Bronchial epithelial cell (primary cell): ENCODE results near the gene SPRY4. TPM values are rescaled to one million over a fixed set of nuclear protein-coding genes. Genes with fewer than 3 reads are reported as not detected.

Experiments used
- DNase-seq: peaks from one replicate; pipeline ENCODE4 v3.0.0-alpha.2; 2010; ENCODE audit warnings: low read depth
- FAIRE-seq: peaks from 2 replicates; lab custom pipeline; 2011; peaks lifted over from hg19 to GRCh38; lab: Jason Lieb, UNC
- H3K27me3 ChIP-seq: 2 replicates; pipeline ENCODE4 v1.5.1; 2011; ENCODE audit warnings: low read length; ENCODE audit not compliant: control insufficient read depth, insufficient read depth
- H3K36me3 ChIP-seq: 2 replicates; pipeline ENCODE4 v1.5.1; 2011; ENCODE audit warnings: low read length; ENCODE audit not compliant: control insufficient read depth, insufficient read depth
- H3K4me3 ChIP-seq: 2 replicates; pipeline ENCODE4 v1.5.1; 2011; ENCODE audit warnings: mild to moderate bottlenecking, low read depth, low read length, control low read depth
- CTCF ChIP-seq: IDR thresholded peaks from 2 replicates; pipeline ENCODE4 v1.5.1; 2011; ENCODE audit warnings: mild to moderate bottlenecking, moderate library complexity, low read length, control low read depth, inconsistent platforms; ENCODE audit not compliant: insufficient read depth, severe bottlenecking
- total RNA-seq: library from RNA; depleted of rRNA; stranded (reverse); fragments of >200 nt; gene quantifications from 2 replicates; pipeline ENCODE4 v1.2.1, GENCODE V29; 2014

SPRY4 gene
- total RNA-seq, 1 donor from 2014 or later: 1.3 TPM

GRCh38 chr5:142316051-142316450, 8.8 kb downstream of the SPRY4 start:
- TF ChIP-seq CTCF: no peak
- Histone ChIP-seq H3K36me3 (peaks cover 2% of the 10 kb centered on the region), H3K4me3 (no peak overlapping the region), H3K27me3 (no peaks in the 10 kb centered on the region)
- no peak for FAIRE-seq
- DNase-seq: no peak

GRCh38 chr5:142315096-142315900, 9.5 kb downstream of the SPRY4 start:
- Histone ChIP-seq H3K36me3 (peaks cover 2% of the 10 kb centered on the region), H3K27me3 (no peaks in the 10 kb centered on the region), H3K4me3 (no peak overlapping the region)
- no peak for TF ChIP-seq CTCF
- FAIRE-seq: no peak
- DNase-seq: no peak

- Histone ChIP-seq H3K4me3 (no peak overlapping the region), H3K36me3 (peaks cover 2% of the 10 kb centered on the region), H3K27me3 (no peaks in the 10 kb centered on the region)
- no peak for FAIRE-seq
- no peak for TF ChIP-seq CTCF
- no peak for DNase-seq
Observed at GRCh38 chr5:142314606-142315005, 10.2 kb downstream of the SPRY4 start.

GRCh38 chr5:142314109-142314508, 10.7 kb downstream of the SPRY4 start:
- DNase-seq (no peak), FAIRE-seq (no peak)
- H3K27me3 ChIP-seq: no peaks in the 10 kb centered on the region
- H3K36me3 ChIP-seq: peaks cover 2% of the 10 kb centered on the region
- no peak for TF ChIP-seq CTCF
- H3K4me3 ChIP-seq: no peak overlapping the region

GRCh38 chr5:142313682-142314081, 11.1 kb downstream of the SPRY4 start:
- Histone ChIP-seq H3K27me3 (no peaks in the 10 kb centered on the region), H3K4me3 (no peak overlapping the region), H3K36me3 (peaks cover 2% of the 10 kb centered on the region)
- DNase-seq (no peak), FAIRE-seq (no peak)
- no peak for TF ChIP-seq CTCF
